ENCODE measurements around the gene RBM33.

RBM33 gene

DNA sequence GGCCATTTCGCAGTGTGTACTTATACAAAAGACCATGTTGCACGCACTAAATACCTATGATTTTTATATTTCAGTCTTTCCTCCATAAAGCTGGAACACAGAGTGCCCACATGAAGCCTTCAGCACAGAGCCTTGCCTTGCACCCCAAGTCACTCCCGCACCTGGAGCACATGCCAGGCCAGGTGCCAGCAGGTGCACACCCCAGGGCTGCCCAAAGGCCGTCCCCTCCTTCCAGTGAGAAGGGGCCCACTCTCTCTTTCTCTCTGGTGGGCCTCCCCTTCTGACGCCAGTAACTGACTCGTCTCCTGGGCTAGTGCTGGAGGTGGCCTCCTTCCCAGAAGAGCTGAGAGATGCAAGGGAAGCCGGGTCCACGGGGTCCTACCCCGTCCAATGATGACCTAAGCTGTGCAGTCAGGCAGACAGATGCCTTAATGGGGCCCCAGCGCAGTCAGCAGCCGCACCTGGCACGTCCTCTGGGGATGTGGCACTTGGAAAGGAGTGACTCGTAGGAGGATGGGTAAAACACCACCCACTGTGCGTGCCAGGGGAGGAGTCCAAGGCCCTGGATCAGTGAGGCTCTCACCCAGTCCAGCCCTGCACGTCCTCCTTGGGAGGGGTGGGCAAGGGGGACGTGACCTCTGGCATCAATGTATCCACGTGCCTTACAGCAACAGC is 185.5 kb downstream of the RBM33 start:
- no peak overlapping the region for H3K4me3 ChIP-seq (replicated peaks; ENCODE audit: low read depth, low read length)
- DNase-seq (ENCODE audit: extremely low read depth, low read depth): no peak
- no peak for TF ChIP-seq CTCF (IDR thresholded peaks at IDR 0.05; ENCODE audit: low read depth, low read length, missing control alignments)

All from HFF-Myc (cell line).